Subcutaneous adipose tissue (tissue), 4 donors: Measurements from ENCODE around the gene MRPL27. TPM values are rescaled to one million over a fixed set of nuclear protein-coding genes. Genes with fewer than 3 reads are reported as not detected.

Experiments used
- CTCF ChIP-seq: fragments of 450-650 bp; IDR thresholded peaks from one replicate; pipeline ENCODE4 v1.5.1; 2016; ENCODE audit warnings: low read depth, mild to moderate bottlenecking, control low read depth, antibody characterized with exemption, moderate library complexity
- total RNA-seq, 4 donors: library from RNA; depleted of rRNA; stranded (reverse); fragments of >200 nt; gene quantifications; one replicate each; pipeline ENCODE4 v1.1.0, GENCODE V29; 2016

The MRPL27 gene
- total RNA-seq, result 10 to 100 TPM; 42.2 to 88.7 (median 48.1) TPM

- no peak for TF ChIP-seq CTCF
Measured at GRCh38 chr17:50372758-50373556, at the start of gene MRPL27, which contains the start of gene EME1. TSS of gene MRPL27 (minus strand) at chr17:50373184. CDS start at chr17:50373170, 14 bp downstream. TSS of gene EME1 (plus strand) at chr17:50373229. CDS start at chr17:50375209, 1,980 bp downstream.

- TF ChIP-seq CTCF, result no peak
Measured at GRCh38 chr17:50422738-50423137, 49.8 kb upstream of the MRPL27 start.

DNA sequence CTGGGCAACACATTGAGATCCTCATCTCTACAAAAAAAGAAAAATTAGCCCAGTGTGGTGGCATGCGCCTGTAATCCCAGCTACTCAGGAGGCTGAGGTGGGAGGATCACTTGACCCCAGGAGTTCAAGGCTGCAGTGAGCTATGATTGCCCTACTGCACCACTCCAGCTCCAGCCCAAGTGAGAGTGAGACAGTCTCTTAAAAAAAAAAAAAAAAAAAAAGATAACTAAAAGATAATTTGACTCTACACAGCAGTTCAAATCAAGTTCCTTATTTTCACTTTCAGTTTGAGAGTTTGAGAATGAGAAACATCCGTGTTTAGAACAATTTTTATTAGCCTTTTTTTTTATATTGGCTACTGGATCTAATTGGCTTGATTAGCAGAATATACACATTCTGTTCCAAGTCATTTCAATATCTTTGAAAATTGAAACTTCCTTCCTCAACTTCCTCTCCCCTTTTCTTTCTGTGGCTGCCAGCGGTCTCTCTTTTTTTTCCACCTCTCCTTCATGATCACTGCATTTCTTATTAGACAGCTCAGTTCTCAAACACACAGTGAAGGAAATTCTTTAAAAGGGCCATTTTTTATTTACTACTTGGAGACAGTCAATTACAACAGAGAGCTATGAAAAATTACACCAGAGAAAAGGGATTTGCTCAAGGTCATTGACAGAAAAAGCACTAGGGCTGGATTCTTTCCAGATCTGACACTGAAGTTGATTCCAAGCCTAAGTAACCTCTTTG lies 48.5 kb upstream of the MRPL27 start:
- TF ChIP-seq CTCF, result no peak

DNA sequence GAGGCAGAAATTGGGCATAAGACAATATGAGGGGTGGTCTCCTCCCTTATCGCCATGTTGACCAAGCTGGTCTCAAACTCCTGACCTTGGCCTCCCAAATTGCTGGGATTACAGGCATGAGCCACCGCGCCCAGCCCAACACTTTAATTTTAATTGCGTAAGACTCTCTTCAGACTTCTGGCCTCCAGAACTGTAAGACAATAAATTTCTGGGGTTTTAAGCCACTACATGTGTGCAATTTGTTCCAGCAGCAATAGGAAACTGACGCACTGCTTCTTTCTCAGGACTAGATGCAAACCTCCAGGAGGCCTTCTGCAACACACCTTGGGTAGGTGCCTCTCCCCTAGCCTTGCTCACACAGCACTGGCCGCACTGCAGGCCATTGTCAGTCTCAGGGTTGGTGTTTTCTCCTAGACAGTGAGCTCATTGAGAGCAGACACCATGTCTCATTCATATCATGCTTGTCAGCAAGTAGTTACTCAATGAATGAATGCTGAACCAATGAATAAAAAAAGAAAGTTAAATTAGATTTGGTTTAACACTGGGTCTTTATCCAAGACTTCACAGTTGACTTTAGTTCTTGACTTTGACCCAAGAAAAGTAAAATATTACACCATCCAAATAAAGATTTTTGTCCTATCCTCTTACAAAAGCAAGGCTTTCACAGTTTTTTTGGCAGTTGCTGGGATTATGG lies 47.6 kb upstream of the MRPL27 start:
- no peak for TF ChIP-seq CTCF

DNA sequence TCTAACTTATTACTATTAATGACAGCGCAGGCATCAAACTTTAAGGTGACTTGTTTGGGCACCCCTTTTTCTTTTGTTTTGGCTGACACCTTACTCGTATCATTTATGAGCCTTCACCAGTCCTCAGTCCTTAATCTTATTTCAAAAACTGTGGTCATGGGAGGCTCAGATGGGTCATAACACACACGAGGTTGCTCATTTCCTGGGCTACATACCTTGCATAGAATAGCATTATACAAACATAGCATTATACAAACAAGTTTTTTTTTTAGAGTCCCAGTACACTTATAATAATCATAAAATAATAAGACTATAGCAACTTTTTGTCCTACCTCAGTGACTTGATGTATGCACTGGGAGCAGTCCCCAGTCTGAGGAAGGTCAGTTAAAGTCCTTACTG lies 41.8 kb upstream of the MRPL27 start:
- TF ChIP-seq CTCF, result no peak

- no peak for TF ChIP-seq CTCF
Measured at GRCh38 chr17:50412188-50412732, 39.3 kb upstream of the MRPL27 start.
